Amniotic stem cell (primary cell): ENCODE data around the gene ASXL1.
A peak's percentile ranks its signal among the peaks of the same experiment; 100 is the strongest.

Source experiments
- DNase-seq: peaks from one replicate; lab custom pipeline; 2025; lab: John Stamatoyannopoulos, UW

The ASXL1 gene

DNA sequence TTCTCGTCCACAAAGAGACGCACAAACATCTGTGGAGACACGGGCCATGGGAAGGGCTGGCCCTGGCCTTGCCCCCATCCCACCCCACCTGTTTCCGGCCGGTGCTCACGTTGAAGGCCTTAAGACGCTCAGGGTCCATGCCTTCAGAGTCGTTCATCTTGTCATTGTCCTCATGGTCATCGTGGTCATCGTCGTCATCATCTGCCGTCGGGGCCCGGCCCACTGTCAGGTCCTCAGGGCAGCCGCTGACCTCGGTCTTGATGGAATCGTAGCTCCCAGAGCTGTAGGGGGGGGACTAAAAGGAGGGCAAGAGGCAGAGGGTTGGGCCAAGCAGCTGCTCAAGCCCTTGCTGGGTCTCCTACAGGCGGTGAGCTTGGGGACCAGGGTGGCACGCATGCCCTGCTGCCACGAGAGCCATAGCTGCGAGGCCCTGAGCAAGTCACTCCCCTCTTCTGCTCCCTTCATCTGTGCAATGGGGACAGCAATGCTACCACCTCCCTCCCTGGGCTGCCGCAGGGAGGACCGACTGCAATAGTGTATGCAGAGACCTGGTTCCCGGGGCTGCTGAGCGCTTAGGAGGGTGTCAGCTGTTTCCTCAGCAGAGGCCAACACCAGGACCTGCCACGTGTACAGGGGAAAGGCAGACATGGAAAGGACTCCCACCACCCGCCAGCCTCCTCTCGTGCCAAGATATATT, 95.5 kb downstream of the ASXL1 start:
- DNase-seq: no peak

DNA sequence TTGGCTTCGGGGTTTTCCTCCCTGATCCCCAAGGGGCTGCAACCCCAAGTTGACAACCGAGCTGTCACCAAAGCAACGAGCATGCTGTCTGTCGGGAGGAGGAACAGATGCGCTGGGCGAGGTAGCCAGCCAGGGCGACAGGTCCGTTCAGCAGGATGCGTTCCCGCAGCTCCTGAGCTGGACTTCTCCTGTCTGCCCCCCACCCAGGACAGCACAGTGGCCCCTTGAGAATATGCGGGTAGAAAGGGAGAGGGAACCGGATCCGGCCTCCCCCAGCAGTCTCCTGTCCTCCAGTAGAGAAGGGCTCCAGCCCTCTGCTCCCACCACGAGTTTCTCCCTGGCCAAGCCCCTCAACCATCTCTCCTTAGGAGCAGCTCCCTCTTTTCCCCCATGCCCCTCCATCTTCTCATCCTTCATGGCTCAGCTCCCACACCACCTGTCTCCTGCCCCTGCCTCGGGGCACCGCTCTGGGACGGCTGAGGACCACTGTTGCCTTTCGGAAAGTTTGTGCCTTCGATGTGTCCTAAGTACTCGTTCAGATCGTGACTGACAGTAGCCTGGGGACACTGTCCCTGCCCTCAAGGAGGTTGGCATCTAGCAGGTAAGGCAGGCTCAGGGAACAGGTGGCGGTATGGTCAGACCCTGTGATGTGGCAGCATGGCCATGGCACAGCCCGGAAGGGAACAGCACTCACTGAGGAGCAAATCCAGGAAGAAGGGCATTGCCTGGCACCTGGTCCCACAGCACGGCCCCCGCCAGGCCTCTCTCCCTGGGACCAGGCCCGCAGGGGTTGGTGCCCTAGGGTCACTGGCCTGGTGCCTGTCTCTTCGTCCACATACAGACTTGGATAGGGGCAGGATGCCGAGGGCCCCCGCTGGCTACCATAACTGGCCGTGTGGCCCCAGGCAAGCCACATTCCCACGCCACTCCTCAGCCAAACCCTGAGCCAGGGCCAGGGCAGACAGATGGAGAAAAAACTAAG, 96.3 kb downstream of the ASXL1 start:
- DNase-seq: no peak

DNA sequence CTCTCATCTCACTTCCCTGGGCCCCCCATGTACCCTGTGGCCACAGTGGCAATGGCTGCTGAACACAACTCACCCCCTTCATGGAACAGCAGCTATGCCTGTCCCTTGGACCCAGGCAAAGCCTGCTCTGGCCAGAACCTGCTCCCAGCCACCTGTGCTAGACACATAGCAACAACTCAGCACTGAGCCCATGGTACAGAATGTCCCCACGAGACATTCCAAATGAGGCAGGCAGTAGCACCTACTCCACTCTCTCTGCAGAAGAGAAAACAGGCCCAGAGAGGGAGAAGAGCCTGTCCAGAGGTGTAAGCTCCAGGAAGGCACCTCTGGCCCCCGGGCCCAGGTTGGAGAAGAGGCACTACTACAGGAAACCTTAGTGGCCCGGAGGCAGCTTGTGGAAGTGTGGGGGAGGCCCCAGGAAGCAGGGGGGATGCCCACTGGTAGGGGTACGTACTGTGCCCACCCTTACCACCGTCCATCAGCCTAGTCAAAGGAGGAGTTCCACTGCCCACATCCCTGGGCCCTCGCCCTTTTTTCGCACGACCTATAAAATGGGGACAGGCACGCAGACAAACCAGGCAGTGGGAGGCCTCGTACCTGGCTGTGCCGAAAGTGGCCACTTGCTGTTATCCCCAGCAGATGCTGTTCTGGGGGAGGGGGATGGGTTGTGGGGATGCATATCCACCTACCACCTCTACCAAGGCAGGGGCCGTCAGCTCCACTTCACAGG, 97.2 kb downstream of the ASXL1 start:
- no peak for DNase-seq

DNA sequence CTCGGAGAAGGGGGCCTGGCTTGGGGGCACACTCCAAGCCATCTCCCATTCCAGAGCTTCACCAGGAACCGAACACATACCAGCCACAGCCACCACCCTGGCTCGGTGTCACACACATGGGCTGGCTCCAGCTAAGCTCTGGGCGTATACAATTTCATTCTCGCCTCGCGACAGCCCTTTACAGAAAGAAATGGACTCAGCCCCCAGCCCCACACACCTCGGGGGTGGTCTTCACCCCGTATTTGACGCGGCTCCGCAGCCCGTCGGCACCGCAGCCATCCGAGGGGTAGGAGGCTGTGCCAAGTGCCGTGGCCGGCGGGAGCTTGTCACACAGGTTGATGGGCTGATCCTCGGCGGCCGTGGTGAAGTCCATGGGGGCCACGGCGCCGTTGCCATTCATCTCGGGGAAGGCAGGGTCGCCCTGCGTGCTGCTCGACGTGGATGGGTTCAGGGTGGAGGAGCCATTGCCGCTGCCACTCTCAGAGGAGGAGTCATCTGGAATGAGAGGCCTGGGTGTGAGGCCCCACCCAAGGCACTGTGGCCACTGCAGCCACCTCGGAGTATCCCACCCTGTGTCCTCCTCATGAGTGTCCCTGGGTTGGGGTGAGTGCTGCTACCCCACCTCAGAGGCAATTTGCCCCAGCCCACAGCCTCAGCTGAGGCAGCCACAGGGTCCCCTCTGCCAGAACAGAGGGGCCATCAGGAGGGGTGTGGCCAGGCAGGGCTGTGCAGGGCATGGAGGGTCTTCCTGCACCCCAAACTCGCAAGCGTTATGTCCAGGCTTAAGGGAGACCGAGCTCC, 98.0 kb downstream of the ASXL1 start:
- DNase-seq: no peak

DNA sequence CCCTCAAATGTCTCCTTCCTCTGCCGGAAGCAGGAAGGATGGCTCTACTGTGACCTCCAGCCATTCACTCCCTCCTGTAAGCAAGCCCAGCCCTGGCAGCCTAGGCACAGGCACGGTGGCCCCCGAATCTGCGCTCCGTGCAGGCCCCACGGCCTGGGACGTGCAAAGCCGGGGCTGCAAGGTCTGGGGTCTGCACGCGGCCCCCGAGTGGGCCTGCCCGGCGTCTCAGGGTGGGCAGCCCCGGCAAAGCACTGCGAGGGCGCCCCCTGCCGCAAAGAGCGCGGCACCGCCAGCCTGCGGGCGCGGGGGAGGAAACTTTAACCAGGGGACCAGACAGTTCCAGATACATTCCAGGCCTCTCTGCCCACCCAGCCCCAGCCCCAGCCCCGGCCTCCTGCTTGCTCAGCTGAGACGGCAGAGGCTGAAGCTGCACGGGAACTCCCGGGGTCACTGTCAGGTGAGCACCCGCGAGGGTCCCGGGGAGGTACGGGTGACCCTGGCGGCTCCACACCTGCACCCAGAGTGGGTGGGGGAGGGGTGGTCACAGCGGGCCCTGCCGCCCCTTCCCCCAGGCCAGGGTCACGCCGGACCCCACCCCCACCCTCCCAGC, 98.8 kb downstream of the ASXL1 start:
- no peak for DNase-seq

DNA sequence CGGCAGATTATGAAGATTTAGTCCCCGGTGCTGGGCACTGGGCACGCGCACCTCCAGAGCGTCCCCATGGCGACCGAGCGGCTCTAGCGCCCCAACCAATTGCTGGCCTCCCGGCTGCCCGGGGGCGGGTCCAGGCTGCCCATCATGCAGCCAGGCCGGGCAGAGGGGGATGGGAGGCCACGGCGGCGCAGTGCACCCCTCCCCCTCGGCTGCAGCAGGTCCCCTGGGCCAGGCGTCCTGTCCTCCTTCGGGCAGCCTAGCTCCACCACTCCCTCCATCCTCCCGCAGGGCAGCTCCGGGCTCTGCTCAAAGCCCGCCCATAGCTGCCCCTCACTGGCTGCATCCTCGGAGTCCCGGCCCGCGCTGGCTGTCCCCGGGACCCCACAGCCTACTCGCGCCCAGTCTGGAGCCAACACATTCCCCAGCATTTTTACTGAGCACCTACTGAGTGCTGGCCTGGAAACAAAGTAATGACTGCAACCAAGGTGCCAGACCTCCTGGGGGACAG, 99.4 kb downstream of the ASXL1 start:
- peak; percentile 54 for DNase-seq

DNA sequence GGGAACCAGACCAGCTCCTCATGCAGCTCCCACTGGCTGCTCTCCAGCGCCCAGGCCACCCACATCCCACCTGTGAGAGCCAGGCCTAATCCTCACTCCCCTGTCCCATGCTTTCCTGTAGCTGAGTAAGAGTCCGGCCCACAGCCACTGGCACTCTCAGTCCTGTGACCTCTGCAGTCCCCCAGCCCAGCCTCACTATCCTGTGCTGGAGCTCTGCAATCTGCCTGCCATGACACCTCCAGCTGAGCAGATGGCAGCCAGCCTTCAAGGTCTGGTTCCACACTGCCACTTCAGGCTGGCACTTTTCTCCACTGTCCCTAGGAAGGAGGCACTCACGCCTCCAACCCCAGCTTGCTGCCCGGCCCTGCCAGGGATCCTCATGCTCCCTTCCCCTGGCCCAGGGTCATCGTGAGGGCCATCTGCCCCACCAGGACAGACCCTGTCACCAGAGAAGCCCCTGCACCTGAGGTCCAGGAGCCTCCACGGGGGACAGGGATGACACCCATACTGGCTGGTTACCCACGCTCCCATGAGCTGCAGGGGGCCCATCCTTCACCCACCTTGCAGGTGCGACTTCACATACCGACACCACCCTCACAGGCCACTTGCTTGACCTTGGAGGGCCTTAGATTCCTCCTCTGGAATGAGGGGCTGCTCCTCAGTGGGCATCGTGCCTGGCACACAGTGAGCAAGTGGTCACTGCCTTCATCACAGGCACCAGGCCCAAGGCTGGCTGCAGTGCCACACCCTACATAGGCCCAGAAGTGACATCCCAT, 100.1 kb downstream of the ASXL1 start:
- no peak for DNase-seq

DNA sequence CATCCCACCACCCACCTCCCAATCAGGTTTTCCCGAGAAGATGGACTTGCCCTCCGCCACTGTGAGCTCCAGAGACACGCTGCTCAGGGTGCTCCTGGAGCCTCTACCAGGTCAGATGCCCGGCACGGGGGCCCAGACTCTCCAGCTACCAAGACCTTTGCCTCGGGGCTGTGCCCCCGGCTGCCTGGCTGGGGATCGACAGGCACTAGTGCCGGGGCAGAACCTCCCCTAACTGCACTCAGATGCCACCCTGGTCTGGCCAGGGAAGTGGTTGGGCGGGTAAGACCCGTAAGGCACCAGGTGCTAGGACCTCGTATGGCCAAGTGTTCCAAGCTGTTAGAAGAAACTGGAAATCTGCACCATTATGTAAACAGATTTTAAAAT, 100.7 kb downstream of the ASXL1 start:
- no peak for DNase-seq

DNA sequence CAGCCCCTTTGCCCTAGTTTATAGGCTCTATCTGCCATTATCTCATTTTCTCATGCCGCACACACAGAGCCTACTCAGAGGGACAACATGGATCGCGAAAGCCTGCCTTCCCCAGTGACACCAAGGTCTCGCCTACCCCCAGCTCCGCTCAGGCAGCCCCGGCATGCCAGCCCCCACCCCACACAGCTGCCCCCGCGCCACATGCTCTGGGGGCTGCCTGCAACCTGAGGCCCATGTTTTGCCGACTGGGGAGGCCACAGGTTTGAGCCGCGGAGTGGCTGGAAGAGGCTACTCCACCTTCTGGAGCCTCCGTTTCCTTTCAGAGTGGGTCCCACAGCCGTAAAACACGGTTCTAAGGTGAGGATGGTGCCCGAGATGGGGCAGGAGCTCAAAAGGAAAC, 102.1 kb downstream of the ASXL1 start:
- no peak for DNase-seq

DNA sequence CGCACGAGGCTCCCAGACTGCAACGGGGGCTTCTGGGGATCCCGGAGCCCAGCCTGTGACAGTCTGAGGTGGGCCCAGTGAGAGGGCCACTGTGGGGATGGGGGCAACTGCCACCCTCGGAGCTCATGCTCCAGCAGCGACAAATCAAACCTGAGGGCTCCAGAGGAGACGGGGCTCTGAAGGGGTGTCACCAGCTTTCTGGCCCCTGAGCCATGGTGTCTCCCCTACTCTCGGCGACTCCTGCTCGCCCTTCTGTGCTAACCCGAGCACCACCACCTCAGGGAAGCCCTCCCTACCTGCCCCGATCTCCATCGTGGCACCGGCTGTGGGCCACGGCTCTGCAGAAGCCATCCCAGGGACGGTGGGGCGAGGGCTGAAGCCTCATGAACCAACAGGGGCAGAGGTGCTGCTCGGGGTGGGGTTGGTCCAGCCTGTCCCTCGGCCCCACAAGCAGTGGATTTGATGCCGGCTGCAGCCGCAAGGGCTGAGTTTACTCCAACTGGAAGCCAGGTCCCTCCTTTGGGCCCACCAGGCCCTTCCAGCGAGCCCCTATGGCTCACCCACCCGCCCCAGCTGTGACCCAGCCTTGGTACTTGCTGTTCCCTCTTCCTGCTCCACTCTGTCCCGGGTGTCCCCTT, 102.7 kb downstream of the ASXL1 start:
- no peak for DNase-seq

DNA sequence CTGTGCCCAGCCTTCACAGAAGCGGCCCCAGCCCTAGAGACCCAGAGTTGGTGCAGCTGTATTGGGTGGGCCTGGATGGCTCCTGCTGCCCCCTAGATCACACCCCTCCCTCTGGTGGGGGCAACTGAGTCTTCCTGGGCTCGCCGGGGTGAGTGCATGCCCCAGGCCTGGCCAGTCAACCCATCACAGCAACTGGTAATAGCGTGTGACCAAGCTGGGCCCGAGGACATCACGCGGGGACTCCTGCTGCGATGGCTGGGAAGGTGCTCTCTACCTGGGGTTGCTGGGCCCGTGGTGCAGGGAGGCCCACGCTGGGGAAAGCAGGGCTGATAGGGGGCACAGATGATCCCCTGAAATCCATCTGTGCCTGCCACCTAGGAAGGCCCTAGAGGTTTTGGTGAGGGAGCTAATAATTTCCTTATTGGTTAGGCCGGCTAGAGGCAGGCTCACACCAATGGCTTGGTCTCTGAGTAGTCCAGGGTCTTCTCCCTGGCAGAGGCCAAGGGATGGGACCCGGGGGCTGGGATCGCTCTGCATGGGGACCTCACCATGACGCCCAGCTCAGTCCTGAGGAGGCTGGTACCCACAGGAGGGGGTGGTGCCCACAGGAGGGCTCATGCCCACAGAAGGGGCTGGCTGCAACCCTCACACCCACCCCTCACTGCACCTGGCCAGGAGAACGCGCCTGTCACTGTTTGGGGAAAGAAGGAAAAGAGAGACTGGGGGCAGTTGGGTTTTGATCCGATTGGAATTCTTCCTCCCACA, 103.9 kb downstream of the ASXL1 start:
- DNase-seq: no peak

DNA sequence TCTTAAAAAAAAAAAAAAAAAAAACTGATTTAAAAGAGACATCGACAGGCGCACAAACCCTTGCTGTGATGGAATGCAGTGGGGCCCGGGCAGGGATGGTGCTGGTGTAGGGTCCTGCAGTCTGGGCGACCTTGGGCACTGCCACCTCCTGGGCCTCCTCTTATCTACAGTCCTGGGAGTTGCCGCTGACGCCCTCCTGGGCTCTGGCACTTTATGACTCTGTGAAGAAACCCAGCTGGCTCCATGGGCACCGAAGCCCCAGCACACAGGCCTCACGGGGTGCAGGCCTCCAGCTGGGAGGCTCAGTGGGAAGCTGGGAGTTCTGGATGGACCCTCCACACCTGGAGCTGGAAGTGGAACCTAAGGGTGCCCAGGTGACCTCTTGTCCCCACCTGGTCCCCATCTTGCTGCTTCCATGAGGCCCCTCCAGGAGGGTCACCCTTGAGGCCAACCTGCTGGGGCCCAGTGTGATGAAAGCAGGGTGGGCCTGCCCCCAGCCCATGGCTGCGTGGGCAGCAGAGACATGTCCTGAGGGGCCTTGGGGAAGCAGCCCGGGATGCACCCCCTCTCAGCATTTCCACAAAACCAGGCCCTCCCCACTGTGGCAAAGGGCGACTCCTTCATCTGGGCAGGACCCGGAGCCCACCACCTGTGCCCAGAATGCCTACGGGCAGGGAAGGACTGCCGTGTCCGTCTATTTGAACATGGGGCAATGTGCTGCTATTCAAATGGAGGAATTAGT, 104.9 kb downstream of the ASXL1 start:
- no peak for DNase-seq

DNA sequence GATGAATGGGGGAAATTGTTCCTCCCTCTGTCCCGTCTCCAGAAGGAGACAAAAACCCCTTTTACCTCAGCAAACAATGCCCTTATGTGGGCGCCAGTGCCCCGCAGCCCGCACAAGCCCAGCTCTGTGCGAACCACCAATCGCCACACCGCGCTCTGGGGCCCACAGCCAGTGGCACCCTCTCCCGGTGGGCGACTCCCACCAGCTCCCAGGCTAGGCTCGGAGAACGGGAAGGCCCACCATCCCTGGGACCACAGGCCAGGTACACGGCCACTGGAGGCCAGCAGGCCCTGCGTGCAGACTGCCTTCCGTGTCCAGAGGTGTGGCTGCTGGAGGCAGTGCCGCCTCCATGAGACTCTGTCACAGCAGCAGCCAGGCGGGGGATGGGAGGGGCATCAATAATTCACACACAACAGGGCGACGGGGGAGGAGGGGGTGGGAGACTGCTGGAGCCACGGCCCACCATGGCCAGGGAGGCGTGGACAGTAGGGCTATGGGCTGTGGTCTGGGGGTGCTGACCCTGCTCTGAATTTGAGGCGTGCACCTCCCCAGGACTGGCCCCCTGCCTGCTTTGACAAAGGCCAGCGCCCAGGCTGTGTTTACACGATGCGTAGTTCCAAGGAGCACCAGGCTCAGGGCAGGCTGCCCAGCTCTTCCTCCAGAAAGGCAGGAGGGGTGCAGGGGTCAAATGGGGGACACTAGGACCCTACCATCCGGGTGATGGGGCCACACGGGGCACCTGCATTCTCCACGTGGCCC, 105.7 kb downstream of the ASXL1 start:
- no peak for DNase-seq

DNA sequence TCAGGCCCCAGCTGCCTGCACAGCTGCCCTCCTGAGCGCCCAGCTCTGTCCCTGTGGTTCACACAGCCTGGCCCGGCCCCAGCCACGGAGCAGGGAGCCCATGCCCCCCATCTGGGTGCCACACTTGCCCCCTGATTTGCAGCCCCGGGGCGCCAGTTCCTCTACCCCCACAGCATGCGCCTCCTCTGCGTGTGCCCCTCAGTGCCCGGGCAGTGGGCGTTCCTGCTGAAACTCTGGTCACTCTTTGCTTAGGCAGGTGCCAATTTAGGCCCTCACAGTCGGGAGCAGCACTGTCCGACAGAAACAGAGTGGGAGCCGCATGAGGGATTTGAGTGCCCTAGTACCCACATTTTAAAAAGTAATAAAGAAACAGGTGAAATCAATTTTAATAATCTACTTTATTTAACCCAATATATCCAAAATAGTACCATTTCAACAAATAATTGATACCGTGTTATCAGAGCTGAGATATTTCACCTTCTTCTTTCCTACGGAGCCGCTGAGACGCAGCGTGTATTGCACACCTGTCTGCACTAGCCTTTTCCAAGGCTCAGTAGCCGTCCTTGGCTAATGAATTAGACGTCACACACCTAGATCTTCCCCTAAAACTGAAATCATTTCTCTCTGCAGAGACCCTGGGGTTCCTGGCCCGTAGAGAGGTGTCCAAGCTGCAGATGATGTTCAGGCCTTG, 106.4 kb downstream of the ASXL1 start:
- DNase-seq: no peak

DNA sequence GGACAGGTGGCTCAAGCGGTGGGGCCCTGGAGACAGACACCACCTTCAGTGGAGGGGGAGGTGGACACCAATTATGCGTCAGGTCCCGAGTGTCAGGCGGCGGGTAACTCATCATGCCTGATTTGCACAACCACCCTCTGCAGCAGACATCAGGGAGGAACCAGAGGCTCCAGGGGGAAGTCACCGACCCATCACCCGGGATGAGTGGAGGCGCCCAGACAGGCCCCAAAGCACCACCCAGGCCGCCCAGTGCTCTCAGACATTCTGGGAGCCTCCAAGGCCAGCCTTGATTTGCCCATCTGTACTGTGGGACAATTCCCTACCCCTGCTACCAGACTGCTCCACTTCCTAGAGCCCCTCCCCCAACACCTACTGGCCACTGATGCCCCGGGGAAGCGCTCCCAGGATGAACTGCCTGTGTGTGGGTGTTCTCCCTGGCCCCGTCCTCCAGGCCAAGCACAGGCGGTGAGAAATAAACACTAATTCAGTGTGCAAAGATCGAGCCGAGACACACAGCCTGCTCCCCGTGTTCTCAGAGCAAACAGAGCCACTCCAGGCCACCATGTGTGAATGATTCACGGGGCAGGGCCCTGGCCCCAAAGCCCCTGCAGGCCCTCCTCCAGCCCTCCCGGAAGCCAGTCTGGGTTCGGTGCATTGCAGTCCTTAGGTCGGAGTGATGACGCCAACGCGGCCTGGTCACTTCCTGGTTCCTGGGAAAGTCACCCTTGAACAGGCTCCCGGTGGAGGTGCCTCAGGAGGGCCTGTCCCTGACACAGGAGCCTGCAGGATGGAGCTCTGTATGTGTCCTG, 107.2 kb downstream of the ASXL1 start:
- DNase-seq: no peak
